Measurements from ENCODE around the gene BICRA.

- TF ChIP-seq CTCF (IDR thresholded peaks at IDR 0.05; ENCODE audit: borderline replicate concordance, extremely low read depth, low read length, poor library complexity, severe bottlenecking) (no peak), EZH2 (IDR thresholded peaks at IDR 0.05; ENCODE audit: borderline replicate concordance, low read depth, low read length, severe bottlenecking) (no peak)
These were observed 40.7 kb downstream of the BICRA start for GRCh38 chr19:47649588-47649987.

Data from DND-41 (cell line).